Measurements from ENCODE around the gene PTP4A2.
"Not testable (repeated sequence)": the region's sequence is repeated elsewhere in the genome, so short reads cannot be mapped to it uniquely, and the experiment has no call there.

The PTP4A2 gene

GRCh38 chr1:31925824-31926223 lies 12.3 kb downstream of the PTP4A2 start:
- not testable (repeated sequence) for DNase-seq (ENCODE audit: low read depth in 3 of 3)

- DNase-seq (ENCODE audit: low read depth in 3 of 3), result no peak
These were observed 13.3 kb downstream of the PTP4A2 start for GRCh38 chr1:31924839-31925238.

DNA sequence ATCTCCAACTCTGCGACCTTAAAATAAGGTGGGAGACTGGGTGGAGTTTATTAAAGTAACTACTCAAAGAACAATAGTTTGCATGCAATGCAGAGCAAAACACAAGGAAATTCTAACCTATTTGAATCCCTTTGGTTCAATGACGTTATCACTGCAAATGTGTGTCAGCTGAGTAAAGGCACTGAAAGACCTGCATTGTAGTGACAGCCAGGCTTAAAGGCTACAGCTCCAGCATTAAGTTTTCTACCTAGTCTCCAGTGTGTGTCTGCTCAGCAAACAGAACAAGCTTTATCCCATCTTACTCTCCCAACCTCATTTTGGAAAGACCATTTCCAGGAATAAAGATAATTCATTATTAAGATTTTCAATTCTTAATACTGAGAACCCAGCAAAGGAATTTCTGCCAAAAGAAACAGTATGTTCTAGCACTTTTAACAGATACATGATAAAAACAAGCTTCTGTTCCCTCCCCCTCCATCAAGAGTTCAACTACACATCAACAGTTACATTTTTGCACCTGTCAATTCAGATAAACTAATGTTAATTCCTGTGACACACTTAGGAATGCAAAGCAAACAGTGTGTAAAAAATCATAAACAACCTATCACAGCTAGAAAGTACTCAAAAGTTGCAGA lies 14.2 kb downstream of the PTP4A2 start:
- no peak for DNase-seq (ENCODE audit: low read depth in 3 of 3)

DNA sequence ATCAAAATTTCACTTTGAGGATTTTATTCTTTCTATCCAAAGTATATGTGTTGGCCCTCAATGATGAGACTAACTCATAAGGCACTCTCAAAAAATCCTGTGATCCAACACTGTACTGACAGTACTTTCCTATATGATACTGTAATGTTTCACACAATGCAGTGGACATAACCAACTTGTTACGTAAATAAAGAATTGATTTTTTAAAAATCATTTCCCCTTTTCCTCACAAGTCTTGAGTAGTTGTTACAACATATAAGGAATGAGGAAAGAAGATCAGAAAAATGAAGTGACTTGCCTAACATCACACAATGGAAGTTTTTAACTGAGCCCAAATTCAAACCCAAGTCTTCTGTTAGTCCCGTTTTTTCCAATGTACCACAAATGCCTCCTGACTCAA lies 17.2 kb downstream of the PTP4A2 start:
- no peak for DNase-seq (ENCODE audit: low read depth in 3 of 3)

- no peak for DNase-seq (ENCODE audit: low read depth in 3 of 3)
These were observed 18.6 kb downstream of the PTP4A2 start for GRCh38 chr1:31919591-31919990.

- no peak for DNase-seq (ENCODE audit: low read depth in 3 of 3)
These were observed 22.7 kb downstream of the PTP4A2 start for GRCh38 chr1:31915438-31915837.

GRCh38 chr1:31913968-31914367 lies 24.2 kb downstream of the PTP4A2 start:
- no peak for DNase-seq (ENCODE audit: low read depth in 3 of 3)

- DNase-seq (ENCODE audit: low read depth in 3 of 3), result no peak
These were observed 25.3 kb downstream of the PTP4A2 start for GRCh38 chr1:31912839-31913239.

DNA sequence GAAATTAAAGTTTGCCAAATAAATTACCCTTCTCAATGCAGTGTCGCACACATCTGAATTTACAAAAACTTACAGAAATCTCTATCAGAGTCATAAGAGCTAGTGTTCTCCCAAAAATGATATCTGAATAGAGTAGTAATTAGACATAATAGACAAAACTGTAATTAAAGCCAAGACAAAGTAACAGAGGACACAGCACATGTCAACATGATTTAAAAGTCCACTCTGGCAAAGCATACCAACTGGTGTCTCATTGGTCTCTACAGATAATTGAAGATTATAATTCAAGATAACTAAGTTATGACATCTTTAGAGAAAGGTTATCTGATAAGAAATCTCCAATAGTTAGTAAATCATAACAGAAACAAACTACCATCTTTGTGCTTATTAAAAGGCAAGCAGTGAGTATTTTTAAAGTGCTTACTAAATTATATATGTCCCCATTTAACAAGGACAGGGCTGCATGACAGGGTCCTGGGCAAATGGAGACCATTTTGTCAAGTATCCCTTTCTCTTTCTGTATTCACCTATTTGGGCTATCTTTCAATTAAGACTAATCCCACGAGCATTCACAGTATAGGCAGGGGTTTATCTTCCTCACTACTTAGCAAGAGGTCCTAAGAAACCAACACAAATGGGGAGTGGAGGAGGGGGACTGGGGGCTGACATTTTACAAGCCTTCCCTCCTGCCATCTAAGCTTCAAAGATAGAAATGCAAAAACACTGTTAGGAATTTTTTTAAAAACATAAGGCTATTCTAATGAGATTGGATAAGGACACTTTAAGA lies 26.0 kb downstream of the PTP4A2 start:
- no peak for DNase-seq (ENCODE audit: low read depth in 3 of 3)

- DNase-seq (ENCODE audit: low read depth in 3 of 3), result no peak
These were observed 27.2 kb downstream of the PTP4A2 start for GRCh38 chr1:31910933-31911332.

DNA sequence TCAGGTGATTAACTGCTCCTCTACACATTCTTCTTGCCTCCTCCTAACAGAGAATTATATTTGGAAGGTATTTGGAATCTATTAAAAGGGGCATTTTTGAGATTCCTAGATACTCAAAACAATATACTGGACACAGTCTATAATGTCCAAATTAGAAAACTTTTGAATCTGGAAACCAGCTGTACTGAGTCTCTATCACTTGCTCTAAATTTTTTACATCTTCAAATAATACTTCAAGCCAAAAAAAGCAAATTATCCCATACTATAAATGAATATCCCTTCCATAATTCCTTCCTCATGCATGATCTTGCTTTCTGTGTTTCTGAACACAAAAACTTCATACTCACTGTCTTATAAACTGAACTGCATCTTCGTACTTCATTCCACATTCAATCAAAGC lies 28.5 kb downstream of the PTP4A2 start:
- no peak for DNase-seq (ENCODE audit: low read depth in 3 of 3)

GRCh38 chr1:31906557-31906956 lies 31.6 kb downstream of the PTP4A2 start:
- no peak for DNase-seq (ENCODE audit: low read depth in 3 of 3)

DNA sequence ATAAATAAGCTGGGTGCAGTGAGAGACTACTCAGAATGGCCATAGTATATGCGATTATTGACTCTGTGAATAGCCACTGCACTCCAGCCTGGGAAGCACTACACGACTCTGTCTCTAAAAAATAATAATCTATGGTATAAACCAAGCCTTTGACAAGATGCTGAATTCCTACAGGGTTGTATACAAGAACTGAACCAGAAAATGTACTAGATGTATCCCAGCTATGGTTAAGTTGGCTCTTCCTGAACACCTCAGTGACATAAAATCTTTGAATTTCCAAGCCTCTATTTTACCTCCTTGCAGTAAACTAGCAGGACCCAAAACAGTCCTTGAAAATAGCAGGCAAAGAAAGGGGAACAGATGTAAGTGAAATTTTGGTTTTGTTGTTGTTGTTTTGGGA lies 32.5 kb downstream of the PTP4A2 start:
- no peak for DNase-seq (ENCODE audit: low read depth in 3 of 3)

- no peak for DNase-seq (ENCODE audit: low read depth in 3 of 3)
These were observed 33.1 kb downstream of the PTP4A2 start for GRCh38 chr1:31905093-31905509.

GRCh38 chr1:31904339-31905092 lies 33.7 kb downstream of the PTP4A2 start:
- no peak for DNase-seq (ENCODE audit: low read depth in 3 of 3)

DNA sequence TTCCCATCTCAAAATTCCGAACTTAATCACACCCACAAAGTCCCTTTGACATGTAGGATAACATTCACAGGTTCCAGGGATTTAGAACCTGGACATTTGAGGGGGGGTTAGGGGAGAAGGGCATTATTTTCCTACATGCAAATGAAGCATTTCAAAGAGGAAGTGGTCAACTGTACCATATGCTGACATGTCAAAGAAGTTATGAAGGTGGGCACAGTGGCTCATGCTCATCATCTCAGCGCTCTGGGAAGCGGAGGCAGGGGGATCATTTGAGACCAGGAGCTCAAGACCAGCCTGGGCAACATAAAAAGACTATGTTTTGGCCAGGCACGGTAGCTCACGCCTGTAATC lies 35.7 kb downstream of the PTP4A2 start:
- DNase-seq (ENCODE audit: low read depth in 3 of 3), result no peak

DNA sequence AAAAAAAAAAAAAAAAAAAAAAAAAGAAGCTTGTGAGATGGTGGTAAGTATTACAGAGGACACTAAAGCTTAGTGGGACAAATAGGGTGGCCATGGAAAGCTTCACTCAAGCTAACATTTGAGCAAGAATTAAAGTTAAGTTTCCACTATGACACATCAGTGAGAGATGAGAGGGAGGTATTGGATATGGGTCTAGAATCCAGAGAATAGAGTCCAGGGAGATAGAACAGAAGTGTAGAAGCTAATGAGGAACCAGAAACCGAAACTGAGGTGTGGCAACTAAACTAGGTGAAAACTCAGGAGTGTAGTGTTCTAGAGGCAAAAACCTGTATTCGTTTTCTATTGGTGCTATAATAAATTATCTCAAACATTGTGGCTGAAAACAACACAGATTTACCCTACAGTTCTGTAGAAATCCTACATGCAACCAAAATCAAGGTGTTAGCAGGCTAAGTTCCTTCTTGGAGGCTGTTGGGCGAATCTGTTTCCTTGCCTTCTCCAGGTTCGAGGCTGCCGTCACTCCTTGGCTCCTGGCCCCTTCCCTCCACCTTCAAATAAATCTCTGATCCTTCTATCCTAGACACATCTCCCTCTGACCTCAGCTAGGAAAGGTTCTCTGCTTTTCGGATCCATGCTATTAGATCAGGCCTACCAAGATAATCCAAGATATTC lies 36.2 kb downstream of the PTP4A2 start:
- DNase-seq (ENCODE audit: low read depth in 3 of 3), result no peak

GRCh38 chr1:31900790-31901189 lies 37.4 kb downstream of the PTP4A2 start:
- no peak for DNase-seq (ENCODE audit: low read depth in 3 of 3)

DNA sequence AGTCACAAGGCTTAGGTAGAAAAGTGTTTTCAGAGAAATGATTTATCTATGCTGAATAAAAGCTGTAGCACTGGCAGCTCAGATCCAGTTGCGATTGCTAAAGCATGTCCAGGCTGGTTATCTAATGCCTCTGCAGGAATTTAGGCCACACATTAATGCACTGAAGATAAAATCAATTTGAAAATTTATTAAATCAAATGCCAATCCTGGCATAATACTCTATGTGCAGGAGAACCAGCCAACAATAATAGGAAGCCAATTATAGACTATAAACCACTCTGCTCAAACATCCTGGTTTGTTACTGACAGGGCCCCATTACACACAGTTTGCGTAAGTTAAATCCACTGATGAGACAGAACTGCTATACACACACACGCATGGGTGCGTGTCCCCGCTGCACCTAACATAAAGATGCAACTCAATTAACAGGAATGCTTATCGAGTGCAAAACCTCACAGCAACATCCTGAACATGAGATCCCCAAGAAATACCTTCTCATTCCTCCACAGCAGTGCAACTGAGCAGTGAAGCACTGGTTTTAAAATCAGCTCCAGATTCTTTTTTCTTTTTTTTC lies 40.6 kb downstream of the PTP4A2 start:
- no peak for DNase-seq (ENCODE audit: low read depth in 3 of 3)

DNA sequence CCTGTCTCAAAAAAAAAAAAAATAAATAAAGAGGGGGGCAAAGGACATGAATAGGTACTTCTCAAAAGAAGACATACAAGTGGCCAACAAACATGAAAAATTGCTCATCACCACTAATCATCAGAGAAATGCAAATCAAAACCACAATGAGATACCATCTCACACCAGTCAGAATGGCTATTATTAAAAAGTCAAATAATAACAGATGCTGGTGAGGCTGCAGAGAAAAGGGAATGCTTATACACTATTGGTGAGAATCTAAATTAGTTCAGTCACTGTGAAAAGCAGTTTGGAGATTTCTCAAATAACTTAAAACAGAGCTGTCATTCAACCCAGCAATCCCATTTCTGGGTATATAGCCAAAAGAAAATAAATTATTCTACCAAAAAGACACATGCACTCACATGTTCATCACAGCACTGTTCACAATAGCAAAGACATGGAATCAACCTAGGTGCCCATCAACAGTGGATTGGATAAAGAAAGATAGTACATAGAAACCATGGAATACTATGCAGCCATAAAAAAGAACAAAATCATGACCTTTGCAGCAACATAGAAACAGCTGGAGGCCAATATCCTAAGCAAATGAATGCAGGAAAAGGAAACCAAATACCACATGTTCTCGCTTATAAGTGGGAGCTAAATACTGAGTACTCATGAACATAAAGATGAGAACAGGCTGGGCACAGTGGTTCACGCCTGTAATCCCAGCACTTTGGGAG lies 42.5 kb downstream of the PTP4A2 start:
- not testable (repeated sequence) for DNase-seq (ENCODE audit: low read depth in 3 of 3)

- DNase-seq (ENCODE audit: low read depth in 3 of 3), result no peak
These were observed 46.9 kb downstream of the PTP4A2 start for GRCh38 chr1:31891280-31891679.
